PFSK-1 (cell line): ENCODE results near the gene WNK1.

ENCODE experiments used
- FOXP2 ChIP-seq: optimal IDR thresholded peaks from 2 replicates; pipeline ENCODE3; 2011; ENCODE audit warnings: borderline replicate concordance, control low read depth, inconsistent platforms; ENCODE audit not compliant: insufficient read depth; ENCODE audit errors: extremely low read length, extremely low read depth
- POLR2AphosphoS5 ChIP-seq: IDR thresholded peaks from 2 replicates; pipeline ENCODE4 v1.6.1; 2012; ENCODE audit warnings: low read depth, mild to moderate bottlenecking, control low read depth, low read length, moderate library complexity
- SIN3A ChIP-seq: IDR thresholded peaks from 2 replicates; pipeline ENCODE4 v1.6.1; 2012; ENCODE audit warnings: mild to moderate bottlenecking, low read length, moderate library complexity, borderline replicate concordance; ENCODE audit not compliant: insufficient read depth
- TAF1 ChIP-seq: IDR thresholded peaks from 2 replicates; pipeline ENCODE4 v1.6.1; 2012; ENCODE audit warnings: low read length, control low read depth, borderline replicate concordance; ENCODE audit not compliant: insufficient read depth
- TF ChIP-seq, protein P1 (sequence below), 2 experiments: IDR thresholded peaks; 2 replicates each; pipeline versions ENCODE4 v1.6.1 to v1.8.0; 2011 to 2012; ENCODE audit warnings: low read depth in 2 of 2, low read length in 2 of 2, control low read depth in 1 of 2, inconsistent platforms in 1 of 2, mild to moderate bottlenecking in 1 of 2, moderate library complexity in 1 of 2; ENCODE audit not compliant: insufficient read depth in 1 of 2

WNK1 gene

DNA sequence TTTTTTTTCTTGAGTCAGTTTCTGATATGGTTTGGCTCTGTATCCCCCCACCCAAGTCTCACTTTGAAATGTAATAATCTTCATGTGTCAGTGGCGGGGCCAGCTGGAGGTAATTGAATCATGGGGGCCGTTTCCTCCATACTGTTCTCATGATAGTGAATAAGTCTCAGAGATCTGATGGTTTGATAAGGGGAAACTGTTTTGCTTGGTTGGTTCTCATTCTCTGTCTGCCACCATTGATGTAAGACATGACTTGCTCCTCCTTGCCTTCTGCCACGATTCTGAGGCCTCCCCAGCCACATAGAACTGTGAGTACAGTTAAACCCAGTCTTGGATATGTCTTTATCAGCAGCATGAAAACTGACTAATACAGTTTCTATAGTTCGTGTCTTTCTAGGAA, 42.9 kb downstream of the WNK1 start:
- peak; percentile 72; the same call in 1 of the 2 replicates for TF ChIP-seq SIN3A
- no peak for TF ChIP-seq FOXP2

DNA sequence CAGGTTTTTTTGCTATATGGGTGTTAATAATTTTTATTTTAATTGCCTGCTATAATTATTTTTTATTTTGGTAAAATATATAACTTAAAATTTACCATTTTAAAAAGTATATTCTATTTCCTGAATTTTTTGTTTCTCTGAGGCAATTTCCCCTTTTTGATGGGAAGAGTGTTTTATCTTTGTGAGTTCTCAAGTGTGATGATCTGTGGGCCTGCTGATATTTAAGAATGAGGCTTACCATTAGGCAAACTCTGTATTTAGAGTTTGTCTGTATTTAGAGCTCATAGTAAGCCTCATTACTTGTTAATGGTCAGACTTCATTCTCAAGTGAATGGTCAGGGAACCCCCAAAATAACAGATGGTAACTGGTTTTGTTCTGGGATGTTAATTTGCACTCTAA, 48.0 kb downstream of the WNK1 start:
- TF ChIP-seq SIN3A (no peak), TAF1 (no peak), POLR2AphosphoS5 (no peak)

DNA sequence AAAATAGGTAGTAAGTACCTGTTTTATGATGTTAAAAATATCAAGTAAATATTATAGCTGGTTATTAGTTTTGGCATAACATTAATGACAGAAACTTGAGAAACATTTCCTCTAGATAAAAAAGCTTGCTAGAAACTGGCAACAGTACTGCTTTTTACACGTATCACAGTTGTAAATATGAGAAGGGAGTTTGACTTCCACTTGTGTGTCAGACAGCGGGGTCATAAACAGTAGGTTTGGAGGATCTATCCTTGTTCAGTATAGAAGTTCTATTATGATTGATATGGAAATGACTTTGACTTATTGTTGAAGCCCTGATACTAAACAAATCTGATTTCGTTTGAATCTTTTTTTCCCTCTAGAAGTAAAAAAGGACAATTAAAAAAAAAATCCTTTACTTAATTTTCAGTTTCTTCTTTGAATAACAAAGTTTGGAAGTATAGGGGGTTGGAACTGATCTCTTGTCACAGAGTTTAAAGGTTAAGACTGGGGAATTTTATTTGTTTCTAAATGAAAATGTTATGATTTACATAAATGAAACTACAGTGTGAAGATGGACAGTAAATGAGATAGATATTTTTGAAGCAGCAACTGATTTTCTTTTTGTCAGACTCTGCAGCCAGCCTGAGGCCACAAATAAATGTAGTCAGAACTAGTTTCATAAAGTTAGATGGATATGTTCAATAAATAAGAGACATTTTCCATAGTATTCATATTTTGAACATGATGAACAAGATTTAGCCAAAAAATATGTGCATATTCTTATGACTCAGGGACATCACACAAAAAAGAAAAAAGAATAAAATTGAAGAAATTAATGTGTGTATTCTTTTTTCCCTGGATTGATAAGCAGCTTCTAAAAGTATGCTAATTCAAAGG, 50.1 kb downstream of the WNK1 start:
- no peak for TF ChIP-seq SIN3A
- TF ChIP-seq FOXP2: no peak
- TF ChIP-seq, protein P1, sequence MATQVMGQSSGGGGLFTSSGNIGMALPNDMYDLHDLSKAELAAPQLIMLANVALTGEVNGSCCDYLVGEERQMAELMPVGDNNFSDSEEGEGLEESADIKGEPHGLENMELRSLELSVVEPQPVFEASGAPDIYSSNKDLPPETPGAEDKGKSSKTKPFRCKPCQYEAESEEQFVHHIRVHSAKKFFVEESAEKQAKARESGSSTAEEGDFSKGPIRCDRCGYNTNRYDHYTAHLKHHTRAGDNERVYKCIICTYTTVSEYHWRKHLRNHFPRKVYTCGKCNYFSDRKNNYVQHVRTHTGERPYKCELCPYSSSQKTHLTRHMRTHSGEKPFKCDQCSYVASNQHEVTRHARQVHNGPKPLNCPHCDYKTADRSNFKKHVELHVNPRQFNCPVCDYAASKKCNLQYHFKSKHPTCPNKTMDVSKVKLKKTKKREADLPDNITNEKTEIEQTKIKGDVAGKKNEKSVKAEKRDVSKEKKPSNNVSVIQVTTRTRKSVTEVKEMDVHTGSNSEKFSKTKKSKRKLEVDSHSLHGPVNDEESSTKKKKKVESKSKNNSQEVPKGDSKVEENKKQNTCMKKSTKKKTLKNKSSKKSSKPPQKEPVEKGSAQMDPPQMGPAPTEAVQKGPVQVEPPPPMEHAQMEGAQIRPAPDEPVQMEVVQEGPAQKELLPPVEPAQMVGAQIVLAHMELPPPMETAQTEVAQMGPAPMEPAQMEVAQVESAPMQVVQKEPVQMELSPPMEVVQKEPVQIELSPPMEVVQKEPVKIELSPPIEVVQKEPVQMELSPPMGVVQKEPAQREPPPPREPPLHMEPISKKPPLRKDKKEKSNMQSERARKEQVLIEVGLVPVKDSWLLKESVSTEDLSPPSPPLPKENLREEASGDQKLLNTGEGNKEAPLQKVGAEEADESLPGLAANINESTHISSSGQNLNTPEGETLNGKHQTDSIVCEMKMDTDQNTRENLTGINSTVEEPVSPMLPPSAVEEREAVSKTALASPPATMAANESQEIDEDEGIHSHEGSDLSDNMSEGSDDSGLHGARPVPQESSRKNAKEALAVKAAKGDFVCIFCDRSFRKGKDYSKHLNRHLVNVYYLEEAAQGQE (IDR thresholded peaks at IDR 0.05; ENCODE audit: insufficient read depth in 1 of 2, low read depth in 2 of 2, low read length in 2 of 2): no peak
- TF ChIP-seq POLR2AphosphoS5: no peak
- TF ChIP-seq TAF1: no peak

DNA sequence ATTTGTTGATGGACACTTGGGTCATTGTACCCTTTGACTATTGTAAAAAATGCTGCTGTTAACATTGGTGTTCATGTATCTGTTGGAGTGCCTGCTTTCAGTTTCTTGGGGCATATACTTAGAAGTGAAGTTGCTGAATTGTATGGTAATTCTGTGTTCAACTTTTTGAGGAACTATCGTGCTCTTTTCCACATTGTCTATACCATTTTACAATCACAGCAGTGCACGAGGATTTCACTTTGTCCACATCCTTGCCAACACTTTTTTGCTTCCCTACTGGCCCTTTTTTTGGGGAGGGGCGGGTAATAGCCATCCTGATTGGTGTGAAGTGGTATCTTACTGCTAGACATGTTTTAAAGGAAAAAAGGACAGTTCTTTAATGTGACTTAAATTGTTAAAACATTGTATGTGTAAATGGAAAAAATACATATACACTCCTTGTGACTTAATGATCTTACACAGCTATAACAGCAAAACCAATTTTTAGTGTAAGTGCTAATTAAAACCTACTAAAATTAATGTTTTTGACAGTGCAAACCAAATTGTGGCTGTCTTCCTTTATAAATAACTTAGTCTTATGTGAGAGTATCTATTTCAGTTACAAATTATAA, 52.7 kb downstream of the WNK1 start:
- no peak for TF ChIP-seq TAF1
- TF ChIP-seq POLR2AphosphoS5: no peak
- TF ChIP-seq SIN3A: no peak
- TF ChIP-seq, protein P1 (IDR thresholded peaks at IDR 0.05; ENCODE audit: insufficient read depth in 1 of 2, low read depth in 2 of 2, low read length in 2 of 2): no peak
- TF ChIP-seq FOXP2: no peak

DNA sequence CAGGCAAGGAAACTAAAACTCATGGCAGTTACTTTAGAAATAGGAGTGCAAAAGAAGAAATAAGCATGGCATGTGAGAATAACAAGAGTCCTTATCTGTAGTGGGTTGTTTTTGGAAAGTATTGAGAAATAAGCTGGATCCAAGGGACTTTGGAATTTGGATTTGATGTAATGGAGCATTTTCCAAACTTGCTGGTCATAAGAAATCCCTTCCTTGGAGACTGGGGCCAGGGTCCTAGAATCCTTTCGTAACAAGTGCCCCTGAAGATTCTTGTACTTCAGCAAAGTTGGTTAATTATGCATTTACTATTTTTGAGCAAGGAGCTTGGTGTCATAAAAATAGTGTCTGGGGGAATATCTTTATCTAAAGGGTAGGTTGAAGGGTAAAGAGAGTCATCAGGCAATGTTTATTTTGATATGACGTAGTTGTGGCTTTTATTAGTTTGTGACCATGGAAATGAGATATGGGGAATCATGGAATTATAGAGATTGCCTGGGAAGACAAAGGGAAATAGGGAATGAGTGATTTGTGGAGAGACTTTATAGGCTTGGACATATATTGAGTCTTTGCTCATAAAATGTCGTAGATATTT, 53.9 kb downstream of the WNK1 start:
- TF ChIP-seq, protein P1 (IDR thresholded peaks at IDR 0.05; ENCODE audit: insufficient read depth in 1 of 2, low read depth in 2 of 2, low read length in 2 of 2): no peak
- TF ChIP-seq SIN3A: no peak
- TF ChIP-seq POLR2AphosphoS5: no peak
- TF ChIP-seq TAF1: no peak
- TF ChIP-seq FOXP2: no peak
